HG03196 (cell line): Measurements from ENCODE around the gene TBX1.

ENCODE experiments used
- ATAC-seq: cut with Tn5 transposase; IDR thresholded peaks from one replicate; pipeline ENCODE4 v1.9.1; 2021; ENCODE audit not compliant: unreplicated experiment

TBX1 gene

DNA sequence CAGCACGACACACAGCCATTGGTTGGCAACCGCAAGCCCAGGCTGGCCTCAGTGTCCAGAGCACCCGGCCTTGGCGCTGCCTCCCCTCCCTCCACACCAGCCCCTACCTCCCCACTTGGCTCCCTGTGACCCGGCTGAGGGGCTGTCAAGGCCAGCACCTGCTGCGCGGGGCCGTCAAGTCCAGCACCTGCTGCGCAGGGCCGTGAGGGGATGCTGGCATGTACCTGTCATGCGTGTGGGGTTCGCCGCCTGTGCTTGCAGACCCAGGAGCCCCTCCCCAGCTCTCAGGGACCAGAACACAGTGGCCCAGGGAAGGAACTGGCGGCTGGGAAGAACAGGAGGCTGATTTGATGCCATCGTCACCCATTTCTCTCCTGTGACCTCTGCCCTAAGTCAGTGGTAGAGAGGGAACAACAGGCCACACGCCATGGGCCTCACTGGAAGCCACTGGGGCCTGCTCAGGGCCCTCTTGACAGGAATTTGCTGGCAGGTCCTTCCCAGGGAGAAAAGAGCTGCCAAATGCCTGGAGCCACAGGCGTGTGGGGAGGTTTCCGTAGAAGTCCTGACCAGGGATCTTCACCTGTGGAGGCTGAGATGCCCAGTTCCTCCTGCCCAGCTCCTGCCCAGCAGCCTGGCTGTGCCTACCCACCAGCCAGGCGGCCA lies 37.6 kb downstream of the TBX1 start:
- no peak for ATAC-seq

DNA sequence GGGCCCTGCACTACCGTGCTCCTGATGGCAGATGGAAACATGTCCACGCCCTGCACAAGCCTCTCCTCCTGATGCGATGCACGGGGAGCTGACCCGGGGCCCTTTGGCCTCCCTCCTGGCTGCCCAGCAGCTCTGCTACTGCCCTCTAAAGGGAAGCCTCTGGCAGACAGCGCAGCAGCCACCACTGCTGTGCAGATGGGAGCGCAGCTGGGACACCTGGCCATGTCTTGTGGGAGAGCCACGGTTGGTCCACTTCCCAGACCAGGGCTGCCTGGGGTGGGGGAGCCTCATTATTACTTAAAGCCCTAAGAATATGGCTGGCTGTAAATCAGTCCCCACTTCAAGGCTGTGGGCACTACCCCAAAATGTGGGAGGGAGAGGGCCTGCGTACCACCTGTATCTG lies 38.3 kb downstream of the TBX1 start:
- ATAC-seq = no peak

- no peak for ATAC-seq
Measured at GRCh38 chr22:19799322-19800190, 39.0 kb downstream of the TBX1 start.

GRCh38 chr22:19800306-19800705 lies 39.7 kb downstream of the TBX1 start:
- no peak for ATAC-seq

DNA sequence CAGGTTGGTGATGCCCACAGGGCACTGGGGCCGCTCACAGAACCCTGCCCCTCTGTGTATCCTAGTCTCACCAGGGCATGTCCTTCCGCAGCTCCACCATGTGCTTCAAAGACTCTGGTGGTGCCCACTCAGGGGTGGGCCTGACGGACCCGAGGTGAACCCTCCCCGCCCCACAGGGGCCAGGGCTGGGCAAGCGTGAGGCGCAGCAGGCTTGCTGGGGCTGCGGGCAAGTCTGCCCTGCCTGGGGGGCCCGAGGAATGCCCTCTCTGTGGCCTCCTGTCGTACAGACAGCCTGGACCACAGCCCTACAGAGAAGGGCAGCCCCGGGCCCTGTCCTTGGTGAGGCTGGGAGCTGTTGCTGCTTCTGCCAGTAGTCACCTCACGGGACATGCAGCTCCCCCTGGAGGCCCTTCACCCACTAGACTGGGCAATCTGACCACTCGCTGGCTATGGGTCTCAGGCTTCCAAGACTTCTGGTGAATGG lies 40.2 kb downstream of the TBX1 start:
- ATAC-seq = no peak

DNA sequence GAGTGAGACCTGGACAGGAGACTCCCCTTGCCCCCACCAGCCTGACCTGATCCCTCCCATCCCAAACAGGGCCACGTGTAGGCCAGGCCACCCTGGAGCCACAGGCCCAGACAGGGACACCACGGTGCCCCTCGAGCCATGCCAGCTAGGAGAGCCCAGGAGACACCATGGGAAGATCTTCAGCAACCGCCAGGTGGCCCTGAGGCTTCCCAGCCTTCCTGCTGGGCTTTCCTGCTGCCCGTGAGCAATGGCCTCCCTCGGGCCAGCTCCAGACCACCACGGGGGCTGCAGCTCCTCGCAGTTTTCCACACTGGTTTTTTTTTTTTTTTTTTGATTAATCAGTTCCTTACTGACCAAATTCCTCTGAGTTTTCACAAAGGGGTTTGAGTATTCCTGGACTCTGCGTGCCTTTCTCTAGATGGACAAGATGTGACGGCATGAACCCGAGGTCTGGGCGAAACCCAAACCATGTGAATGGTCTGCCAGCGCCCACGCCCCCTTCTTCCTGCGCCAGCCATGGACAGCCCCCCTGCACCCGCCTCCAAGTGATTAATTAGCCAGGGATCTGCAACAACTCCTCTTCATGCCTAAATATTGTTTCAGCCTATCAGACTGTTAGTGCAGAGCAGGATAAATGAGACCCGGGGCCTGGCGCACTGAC lies 40.9 kb downstream of the TBX1 start:
- no peak for ATAC-seq

DNA sequence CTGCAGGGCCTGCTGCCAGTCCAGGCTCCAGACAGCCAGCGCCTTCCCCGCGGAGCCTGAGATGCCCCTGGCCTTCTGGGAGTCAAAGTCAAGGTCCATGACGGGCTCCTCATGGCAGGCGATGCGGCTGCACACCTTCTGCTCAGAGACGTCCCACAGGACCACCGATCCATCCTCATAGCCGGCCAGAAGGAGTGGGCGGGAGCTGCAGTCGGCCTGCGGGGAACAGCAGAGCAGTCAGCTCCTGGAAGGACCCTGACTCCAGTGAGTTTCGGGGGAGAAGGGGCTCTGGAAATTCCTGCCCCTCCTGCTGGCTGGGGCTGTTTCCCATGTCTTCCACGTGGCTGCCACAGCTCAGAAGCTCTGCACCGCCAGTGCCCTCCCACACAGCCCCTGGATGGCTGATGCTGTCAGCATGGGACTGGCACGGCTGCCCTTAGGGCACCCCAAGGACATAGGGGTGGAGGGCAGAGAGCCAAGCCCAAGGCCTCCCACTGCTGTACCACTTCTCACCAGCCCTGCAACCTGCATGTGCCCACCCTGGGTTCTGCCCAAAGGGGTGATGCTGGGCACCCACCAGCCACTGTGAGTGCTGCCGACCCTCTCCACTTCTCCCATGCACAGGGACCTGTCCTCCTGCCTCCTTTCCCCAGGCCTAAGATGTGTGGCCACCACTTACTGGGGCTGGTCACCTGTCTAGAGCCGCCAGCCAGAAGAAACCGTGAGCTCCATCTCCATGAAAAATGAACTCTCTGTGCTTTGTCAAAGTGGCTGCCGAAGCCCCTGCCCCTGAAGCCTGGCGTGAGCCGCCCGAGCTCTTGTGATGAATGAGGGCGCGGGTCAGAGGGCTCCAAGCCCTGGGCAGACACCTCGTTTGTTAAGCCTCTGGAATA lies 41.7 kb downstream of the TBX1 start:
- ATAC-seq = no peak

GRCh38 chr22:19802894-19803735 lies 42.5 kb downstream of the TBX1 start:
- no peak for ATAC-seq

DNA sequence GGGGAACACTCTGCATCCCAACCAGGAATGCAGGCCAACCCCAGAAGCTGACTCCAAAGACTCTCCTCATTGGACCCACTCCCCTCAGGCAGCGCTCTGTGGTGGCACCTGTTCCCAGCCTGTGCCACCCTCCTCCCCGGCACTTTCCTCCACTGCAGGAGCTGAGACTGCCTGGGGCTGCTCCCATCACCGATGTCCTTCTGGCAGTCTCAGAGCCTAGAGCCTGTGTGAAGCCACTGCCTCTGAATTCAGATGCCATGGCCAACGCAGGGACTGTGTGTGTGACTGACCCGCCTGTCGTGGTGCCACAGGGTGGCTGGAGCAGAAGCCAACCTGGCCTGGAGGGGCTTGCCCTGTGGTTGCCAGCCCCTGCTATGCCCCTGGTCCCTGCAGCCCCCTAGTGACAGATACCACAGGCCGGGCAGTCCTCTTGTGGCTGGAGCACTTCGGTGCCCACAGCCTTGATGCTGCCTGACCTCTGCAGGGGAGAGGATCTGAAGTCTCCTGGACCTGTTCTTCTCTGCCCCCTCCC lies 43.2 kb downstream of the TBX1 start:
- no peak for ATAC-seq

- no peak for ATAC-seq
Measured at GRCh38 chr22:19805821-19806212, 45.2 kb downstream of the TBX1 start.

DNA sequence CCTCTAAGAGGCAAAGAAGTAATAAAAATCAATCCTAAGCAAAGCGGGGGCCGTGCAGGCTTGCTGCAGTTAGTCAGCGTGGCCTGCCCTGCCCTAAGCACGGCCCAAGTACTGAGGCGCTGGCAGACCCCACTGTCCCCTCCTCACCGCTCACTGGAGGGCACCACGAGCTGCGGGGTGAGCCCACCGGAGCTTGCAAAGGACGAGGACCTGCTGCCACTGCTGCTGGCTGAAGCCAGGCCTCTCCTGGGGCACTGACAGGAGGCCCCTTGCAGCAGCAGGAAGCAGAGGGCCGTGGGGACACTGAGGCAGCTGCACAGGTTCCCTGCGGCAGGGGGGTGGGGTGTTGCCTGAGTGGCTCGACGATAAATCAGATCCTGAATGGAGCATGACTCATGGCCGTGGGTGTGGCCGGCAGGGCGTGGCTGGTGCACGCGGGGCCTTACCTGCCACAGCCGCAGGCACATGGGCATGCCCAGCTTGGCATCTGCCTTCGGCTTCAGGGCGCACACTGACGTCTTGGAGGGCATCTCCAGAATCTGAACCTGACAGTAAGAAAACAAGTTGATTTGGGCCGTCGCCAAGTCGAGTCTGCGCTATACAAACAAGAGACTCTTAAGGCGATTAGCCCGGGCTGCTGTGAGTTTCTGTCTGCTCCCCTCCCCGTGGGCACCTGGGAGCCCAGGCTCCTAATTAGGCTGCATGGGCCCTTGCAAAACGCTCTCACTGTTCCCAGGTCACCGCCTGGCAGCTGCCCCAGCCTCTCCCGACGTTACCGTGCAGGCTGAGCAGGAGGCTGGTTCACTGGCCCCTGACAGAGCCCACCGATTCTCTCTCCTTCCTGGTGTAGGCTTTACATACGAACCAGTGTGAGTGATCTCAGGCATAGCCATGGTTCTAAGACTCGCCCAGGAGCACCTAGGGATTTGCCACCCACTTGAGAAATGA lies 45.9 kb downstream of the TBX1 start:
- no peak for ATAC-seq

GRCh38 chr22:19807161-19807913 lies 46.8 kb downstream of the TBX1 start:
- no peak for ATAC-seq

DNA sequence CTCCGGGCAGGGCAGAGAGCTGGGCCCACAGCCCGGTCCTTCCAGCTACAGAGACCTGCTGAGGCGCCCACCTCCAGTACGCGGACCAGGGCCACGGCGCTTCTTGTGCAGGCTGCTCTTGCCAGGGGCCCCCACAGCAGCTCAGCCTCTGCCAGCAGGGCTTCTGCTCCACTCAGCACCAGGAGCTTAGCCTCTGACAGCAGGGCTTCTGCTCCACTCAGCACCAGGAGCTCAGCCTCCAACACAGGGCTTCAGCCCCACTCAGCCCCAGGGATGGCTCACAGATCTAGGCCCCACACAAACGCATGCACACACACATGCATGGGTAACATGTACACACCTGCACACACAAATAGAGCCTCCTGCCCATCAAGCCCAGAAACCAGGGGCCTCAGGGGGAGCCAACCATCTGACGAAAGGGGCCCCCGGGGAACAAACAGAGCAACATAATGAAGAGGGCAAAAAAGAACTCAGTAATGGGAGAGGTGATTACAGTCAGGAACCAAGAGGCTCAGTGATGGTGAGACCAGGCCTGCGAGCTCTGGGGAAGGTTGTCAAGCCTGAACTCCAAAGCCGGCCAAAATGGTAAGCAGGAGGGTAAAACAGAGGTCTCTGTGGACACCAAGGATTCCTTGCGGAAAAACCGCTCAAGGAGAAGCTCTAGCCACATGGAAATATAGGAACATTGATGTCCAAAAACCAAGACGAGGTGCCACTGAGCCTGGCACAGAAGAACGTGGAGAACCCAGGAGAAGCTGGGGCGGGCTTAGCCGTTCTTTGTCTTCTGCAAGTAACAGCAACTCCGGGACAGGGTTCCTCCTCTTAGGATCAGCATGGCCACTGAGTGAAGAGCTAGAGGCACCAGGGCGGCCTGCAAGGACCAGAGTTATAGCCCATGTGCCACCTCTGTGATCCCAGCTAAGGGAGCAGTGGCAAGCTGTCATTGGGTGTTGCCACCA lies 47.6 kb downstream of the TBX1 start:
- ATAC-seq = no peak

- no peak for ATAC-seq
Measured at GRCh38 chr22:19808873-19809478, 48.4 kb downstream of the TBX1 start.

- ATAC-seq = no peak
Measured at GRCh38 chr22:19809741-19810140, 49.2 kb downstream of the TBX1 start.
